Aorta (tissue), 4 donors: ENCODE data around the gene DERL3. TPM values are rescaled to one million over a fixed set of nuclear protein-coding genes. Genes with fewer than 3 reads are reported as not detected.

Experiments
- polyA plus RNA-seq, 2 donors: library from polyadenylated mRNA; stranded (reverse); fragments of 200-250 nt; gene quantifications; one replicate each; pipeline ENCODE4 v1.2.3, GENCODE V29; 2013
- total RNA-seq, 2 donors: library from RNA; stranded (reverse); fragmentation: NEBNext Ultra II Directional; extraction: Animal tissue kit (Norgen Biotek cat#: 25700); gene quantifications; one replicate each; pipeline ENCODE4 v1.2.1, GENCODE V29; 2021
- donor health status: healthy with polysubstance abuse.
- donor health status: Bipolar disorder and iron deficiency.
- donor health status: DM: no; HTN: no; CAD: no.
- donor health status: DM: yes; HTN: yes; CAD: no.

DERL3 gene
- total and polyA plus RNA-seq, 4 donors: 1.4 to 6.1 (median 2.9) TPM

Other genes with a start within 250 kb of the DERL3 start
- 1 to 10 TPM in 1 of 2 donors, not detected in 1; 1.4 TPM for gene DRICH1, start 206.7 kb downstream of the DERL3 start, total RNA-seq
- under 1 TPM in 1 of 2 donors, not detected in 1; 0.38 TPM for gene DRICH1, start 206.7 kb downstream of the DERL3 start, polyA plus RNA-seq
- gene RGL4, start 148.0 kb downstream of the DERL3 start, total RNA-seq: 1 to 10 TPM; 1.2 to 1.4 TPM
- gene RGL4, start 148.0 kb downstream of the DERL3 start, polyA plus RNA-seq: under 1 TPM; 0.59 to 0.63 TPM
- 10 to 100 TPM in 1 of 2 donors, 1 to 10 TPM in 1; 9.8 to 14.0 TPM for gene ZNF70, start 87.9 kb downstream of the DERL3 start, total RNA-seq
- 1 to 10 TPM; 1.4 to 3.6 TPM for gene ZNF70, start 87.9 kb downstream of the DERL3 start, polyA plus RNA-seq
- gene VPREB3, start 84.6 kb downstream of the DERL3 start, total RNA-seq: under 1 TPM in 1 of 2 donors, not detected in 1; 0.69 TPM
- not detected for gene VPREB3, start 84.6 kb downstream of the DERL3 start, polyA plus RNA-seq
- gene C22orf15, start 76.0 kb downstream of the DERL3 start, total RNA-seq: under 1 TPM in 1 of 2 donors, not detected in 1; 0.69 TPM
- under 1 TPM in 1 of 2 donors, not detected in 1; 0.23 TPM for gene C22orf15, start 76.0 kb downstream of the DERL3 start, polyA plus RNA-seq
- 10 to 100 TPM; 30.9 to 41.9 TPM for gene CHCHD10, start 71.0 kb downstream of the DERL3 start, total RNA-seq
- gene CHCHD10, start 71.0 kb downstream of the DERL3 start, polyA plus RNA-seq: 10 to 100 TPM; 58.5 to 68.4 TPM
- 1 to 10 TPM; 1.3 to 3.0 TPM for gene MMP11, start 66.2 kb downstream of the DERL3 start, total RNA-seq
- gene MMP11, start 66.2 kb downstream of the DERL3 start, polyA plus RNA-seq: 1 to 10 TPM; 3.5 to 5.1 TPM
- gene SMARCB1, start 52.0 kb downstream of the DERL3 start, total RNA-seq: 10 to 100 TPM; 48.3 to 53.5 TPM
- 10 to 100 TPM; 24.2 to 31.7 TPM for gene SMARCB1, start 52.0 kb downstream of the DERL3 start, polyA plus RNA-seq
- gene SLC2A11, start 18.9 kb upstream of the DERL3 start, total RNA-seq: 10 to 100 TPM in 1 of 2 donors, 1 to 10 TPM in 1; 4.8 to 14.4 TPM
- 10 to 100 TPM; 16.7 TPM for gene SLC2A11, start 18.9 kb upstream of the DERL3 start, polyA plus RNA-seq
- gene MIF, start 55.4 kb upstream of the DERL3 start, total RNA-seq: 100 to 1,000 TPM; 278 to 316 TPM
- 100 to 1,000 TPM; 362 to 373 TPM for gene MIF, start 55.4 kb upstream of the DERL3 start, polyA plus RNA-seq
- gene GSTT2B, start 122.2 kb upstream of the DERL3 start, total RNA-seq: 10 to 100 TPM in 1 of 2 donors, 1 to 10 TPM in 1; 7.7 to 23.9 TPM
- 10 to 100 TPM in 1 of 2 donors, 1 to 10 TPM in 1; 8.0 to 23.2 TPM for gene GSTT2B, start 122.2 kb upstream of the DERL3 start, polyA plus RNA-seq
- gene DDTL, start 127.9 kb upstream of the DERL3 start, total RNA-seq: 1 to 10 TPM; 1.0 to 3.6 TPM
- gene DDTL, start 127.9 kb upstream of the DERL3 start, polyA plus RNA-seq: 1 to 10 TPM in 1 of 2 donors, under 1 TPM in 1; 0.31 to 1.0 TPM
- 10 to 100 TPM; 49.3 to 51.6 TPM for gene DDT, start 135.4 kb upstream of the DERL3 start, total RNA-seq
- 100 to 1,000 TPM; 108 to 145 TPM for gene DDT, start 135.4 kb upstream of the DERL3 start, polyA plus RNA-seq
- gene GSTT2, start 141.1 kb upstream of the DERL3 start, total RNA-seq: under 1 TPM in 1 of 2 donors, not detected in 1; 0.94 TPM
- gene GSTT2, start 141.1 kb upstream of the DERL3 start, polyA plus RNA-seq: not detected
- gene GSTT4, start 166.4 kb upstream of the DERL3 start, total RNA-seq: not detected
- gene GSTT4, start 166.4 kb upstream of the DERL3 start, polyA plus RNA-seq: not detected
- gene CABIN1, start 172.3 kb upstream of the DERL3 start, total RNA-seq: 10 to 100 TPM; 48.8 to 84.6 TPM
- 100 to 1,000 TPM in 1 of 2 donors, 1 to 10 TPM in 1; 9.4 to 113 TPM for gene CABIN1, start 172.3 kb upstream of the DERL3 start, polyA plus RNA-seq